ENCODE results near the gene CSE1L.
"Not testable (repeated sequence)": the region's sequence is repeated elsewhere in the genome, so short reads cannot be mapped to it uniquely, and the experiment has no call there.

CSE1L gene

GRCh38 chr20:49054056-49054643 lies 8.0 kb downstream of the CSE1L start:
- in situ Hi-C loops (cut with MboI; ENCODE audit: low sequenced_read_pairs) = no loop called here

GRCh38 chr20:49063279-49063678 lies 17.2 kb downstream of the CSE1L start:
- in situ Hi-C loops (cut with MboI; ENCODE audit: low sequenced_read_pairs) = no loop called here

GRCh38 chr20:49074521-49074920 lies 28.4 kb downstream of the CSE1L start:
- in situ Hi-C loops (cut with MboI; ENCODE audit: low sequenced_read_pairs) = no loop called here

DNA sequence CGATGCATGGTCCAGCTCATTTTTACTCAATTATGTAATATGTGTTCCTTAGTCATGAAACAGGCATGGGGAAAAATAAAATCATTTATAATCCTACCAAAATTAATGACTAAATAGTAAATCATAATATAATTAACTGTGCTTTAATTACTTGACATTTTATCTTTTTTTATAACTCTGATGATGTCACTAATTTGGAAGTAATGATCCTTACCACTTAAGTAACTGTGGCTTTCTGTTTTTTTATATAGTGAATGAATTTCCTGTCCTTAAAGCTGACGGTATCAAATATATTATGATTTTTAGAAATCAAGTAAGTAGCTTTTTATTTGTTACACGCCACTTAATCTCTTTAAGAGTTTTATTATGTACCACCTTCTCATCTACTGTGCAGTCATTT lies 32.2 kb downstream of the CSE1L start:
- in situ Hi-C loops (cut with MboI; ENCODE audit: low sequenced_read_pairs) = no loop called here

DNA sequence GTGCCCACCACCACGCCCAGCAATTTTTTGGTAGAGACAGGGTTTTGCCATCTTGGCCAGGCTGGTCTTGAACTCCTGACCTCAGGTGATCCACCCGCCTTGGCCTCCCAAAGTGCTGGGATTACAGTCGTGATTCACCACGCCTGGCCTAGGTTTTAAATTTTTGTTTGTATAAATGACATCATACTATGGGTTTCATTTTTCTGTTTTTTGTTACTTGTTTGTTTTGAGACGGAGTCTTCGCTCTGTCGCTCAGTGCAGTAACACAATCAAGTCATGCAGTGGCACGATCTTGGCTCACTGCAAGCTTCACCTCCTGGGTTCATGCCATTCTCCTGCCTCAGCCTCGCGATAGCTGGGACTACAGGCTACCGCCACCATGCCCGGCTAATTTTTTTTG lies 36.2 kb downstream of the CSE1L start:
- in situ Hi-C loops (cut with MboI; ENCODE audit: low sequenced_read_pairs) = not testable (repeated sequence)

DNA sequence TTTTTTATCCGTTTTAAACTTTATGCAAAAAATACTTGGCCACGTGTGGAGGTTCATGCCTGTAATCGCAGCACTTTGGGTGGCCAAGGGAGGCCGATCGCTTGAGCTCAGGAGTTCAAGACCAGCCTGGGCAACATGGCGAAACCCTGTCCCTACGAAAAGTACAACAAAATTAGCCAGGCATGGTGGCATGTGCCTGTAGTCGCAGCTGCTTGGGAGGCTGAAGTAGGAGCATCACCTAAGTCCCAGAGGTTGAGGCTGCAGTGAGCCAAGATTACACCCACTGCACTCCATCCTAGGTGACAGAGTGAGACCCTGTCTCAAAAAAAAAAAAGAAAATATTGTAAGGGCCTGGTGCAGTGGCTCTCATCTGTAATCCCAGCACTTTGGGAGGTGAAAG lies 45.0 kb downstream of the CSE1L start:
- in situ Hi-C loops (cut with MboI; ENCODE audit: low sequenced_read_pairs) = no loop called here

GRCh38 chr20:49091762-49092161 lies 45.6 kb downstream of the CSE1L start:
- in situ Hi-C loops (cut with MboI; ENCODE audit: low sequenced_read_pairs) = no loop called here

DNA sequence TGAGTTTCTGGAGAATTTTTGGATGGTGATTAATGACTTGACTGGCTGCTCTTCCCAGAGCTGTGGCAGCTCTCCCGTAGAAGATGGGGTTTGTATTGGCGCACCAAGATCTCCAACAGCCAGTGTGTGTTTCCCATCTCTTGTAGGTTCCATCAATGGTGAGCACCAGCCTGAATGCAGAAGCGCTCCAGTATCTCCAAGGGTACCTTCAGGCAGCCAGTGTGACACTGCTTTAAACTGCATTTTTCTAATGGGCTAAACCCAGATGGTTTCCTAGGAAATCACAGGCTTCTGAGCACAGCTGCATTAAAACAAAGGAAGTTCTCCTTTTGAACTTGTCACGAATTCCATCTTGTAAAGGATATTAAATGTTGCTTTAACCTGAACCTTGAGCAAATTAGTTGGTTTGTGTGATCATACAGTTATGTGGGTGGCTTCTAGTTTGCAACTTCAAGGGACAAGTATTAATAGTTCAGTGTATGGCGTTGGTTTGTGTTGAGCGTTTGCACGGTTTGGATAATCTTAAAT lies 50.2 kb downstream of the CSE1L start:
- in situ Hi-C loops (cut with MboI; ENCODE audit: low sequenced_read_pairs) = no loop called here

- in situ Hi-C loops (cut with MboI; ENCODE audit: low sequenced_read_pairs) = no loop called here
These were observed 51.0 kb downstream of the CSE1L start for GRCh38 chr20:49097159-49097558.

DNA sequence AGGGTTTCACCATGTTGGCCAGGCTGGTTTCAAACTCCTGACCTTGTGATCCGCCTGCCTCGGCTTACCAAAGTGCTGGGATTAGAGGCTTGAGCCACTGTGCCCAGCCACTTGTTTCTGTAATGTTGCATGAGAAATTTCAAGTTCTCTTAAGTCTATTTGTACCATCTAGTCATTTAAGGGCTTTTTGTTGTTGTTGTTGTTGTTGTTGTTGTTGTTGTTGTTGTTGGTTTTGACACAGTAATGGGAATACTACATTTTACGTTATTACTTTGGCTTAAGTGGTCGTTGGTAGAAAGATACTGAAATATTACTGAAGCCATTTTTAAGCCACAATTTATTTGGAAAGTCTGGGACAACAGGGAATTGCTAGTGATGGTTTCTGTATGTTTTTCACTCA lies 52.0 kb downstream of the CSE1L start:
- in situ Hi-C loops (cut with MboI; ENCODE audit: low sequenced_read_pairs) = no loop called here

DNA sequence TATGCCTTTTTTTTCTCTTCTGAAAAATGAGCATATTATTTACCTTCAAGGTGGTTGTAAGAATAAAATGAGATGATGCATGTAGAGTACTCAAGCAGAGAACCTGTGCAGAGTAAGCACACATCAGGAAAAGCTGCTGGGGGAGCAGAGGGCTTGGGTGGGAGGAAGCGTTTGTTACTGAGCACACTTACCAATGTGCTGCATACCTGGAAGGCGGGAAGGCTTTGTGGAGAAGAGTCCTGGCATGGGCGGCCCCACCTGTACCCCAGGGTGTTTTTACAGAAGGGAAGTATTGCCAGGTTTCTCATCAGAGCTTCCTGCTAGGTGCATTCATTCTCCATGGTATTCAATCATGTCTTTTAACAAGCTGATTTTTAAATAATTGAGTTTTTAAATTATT lies 52.9 kb downstream of the CSE1L start:
- in situ Hi-C loops (cut with MboI; ENCODE audit: low sequenced_read_pairs) = no loop called here

DNA sequence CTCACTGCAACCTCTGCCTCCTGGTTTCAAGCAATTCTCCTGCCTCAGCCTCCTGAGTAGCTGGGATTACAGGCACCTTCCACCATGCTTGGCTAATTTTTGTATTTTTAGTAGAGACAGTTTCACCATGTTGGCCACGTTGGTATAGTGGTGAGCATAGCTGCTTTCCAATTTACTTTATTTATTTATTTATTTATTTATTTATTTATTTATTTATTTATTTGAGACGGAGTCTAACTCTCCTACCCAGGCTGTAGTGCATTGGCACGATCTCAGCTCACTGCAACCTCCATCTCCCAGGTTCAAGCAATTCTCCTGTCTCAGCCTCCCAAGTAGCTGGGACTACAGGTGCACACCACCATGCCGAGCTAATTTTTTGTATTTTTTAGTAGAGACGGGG lies 54.2 kb downstream of the CSE1L start:
- in situ Hi-C loops (cut with MboI; ENCODE audit: low sequenced_read_pairs) = not testable (repeated sequence)

GRCh38 chr20:49100972-49101371 lies 54.9 kb downstream of the CSE1L start:
- in situ Hi-C loops (cut with MboI; ENCODE audit: low sequenced_read_pairs) = no loop called here

- in situ Hi-C loops (cut with MboI; ENCODE audit: low sequenced_read_pairs) = no loop called here
These were observed 56.9 kb downstream of the CSE1L start for GRCh38 chr20:49103019-49103418.

DNA sequence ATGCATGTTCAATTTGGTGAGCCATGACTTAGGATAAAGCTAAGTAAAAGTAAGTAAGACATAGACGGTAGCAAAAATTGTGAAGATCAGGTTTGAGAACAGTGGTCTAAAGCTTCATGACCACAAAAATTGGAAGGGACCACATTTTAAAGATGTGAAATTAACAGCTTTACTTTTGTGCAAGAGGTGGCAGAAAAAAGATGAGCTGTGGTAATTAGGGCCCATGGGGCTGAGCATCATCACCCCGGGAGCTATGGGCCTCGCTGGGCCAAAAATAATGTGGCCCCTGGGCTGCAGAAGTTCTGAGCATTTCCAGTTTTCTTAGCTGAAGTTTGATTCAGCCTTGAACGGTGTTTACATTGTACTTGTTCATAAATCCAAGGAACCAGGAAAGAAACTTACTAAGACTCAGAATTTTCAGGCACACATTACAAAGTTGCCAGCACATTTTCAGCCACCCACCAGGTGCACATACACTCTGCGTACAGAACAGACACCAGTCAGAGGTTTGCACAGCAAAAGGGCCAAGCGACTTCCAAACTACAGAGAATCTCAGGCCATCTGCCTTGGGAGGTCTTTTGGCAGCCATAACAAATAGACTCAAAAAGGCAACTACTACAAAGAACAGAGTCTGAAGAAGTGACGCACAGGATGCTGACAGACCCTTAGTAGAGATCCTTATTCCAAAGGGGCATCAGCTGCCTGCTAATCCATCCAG lies 57.7 kb downstream of the CSE1L start:
- in situ Hi-C loops (cut with MboI; ENCODE audit: low sequenced_read_pairs) = no loop called here

- in situ Hi-C loops (cut with MboI; ENCODE audit: low sequenced_read_pairs) = no loop called here
These were observed 58.2 kb downstream of the CSE1L start for GRCh38 chr20:49104365-49104648.

DNA sequence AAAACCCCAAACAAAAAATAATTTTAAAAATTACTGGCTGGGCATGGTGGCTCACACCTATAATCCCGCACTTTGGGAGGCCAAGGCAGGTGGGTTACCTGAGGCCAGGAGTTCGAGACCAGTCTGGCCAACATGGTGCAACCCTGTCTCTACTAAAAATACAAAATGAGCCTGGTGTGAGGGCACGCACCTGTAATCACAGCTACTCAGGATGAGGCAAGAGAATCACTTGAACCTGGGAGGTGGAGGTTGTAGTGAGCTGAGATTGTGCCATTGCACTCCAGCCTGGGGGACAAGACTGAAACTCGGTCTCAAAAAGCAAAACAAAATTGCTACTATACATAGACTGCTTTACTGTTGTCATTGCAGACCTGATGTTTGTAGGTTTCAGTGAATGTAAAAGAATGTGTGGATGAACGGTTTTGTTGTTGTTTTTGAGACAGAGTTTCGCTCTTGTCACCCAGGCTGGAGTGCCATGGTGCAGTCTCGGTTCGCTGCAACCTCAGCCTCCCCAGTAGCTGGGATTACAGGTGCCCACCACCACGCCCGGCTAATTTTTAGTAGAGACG lies 59.0 kb downstream of the CSE1L start:
- in situ Hi-C loops (cut with MboI; ENCODE audit: low sequenced_read_pairs) = not testable (repeated sequence)

GRCh38 chr20:49106328-49106727 lies 60.2 kb downstream of the CSE1L start:
- in situ Hi-C loops (cut with MboI; ENCODE audit: low sequenced_read_pairs) = no loop called here

DNA sequence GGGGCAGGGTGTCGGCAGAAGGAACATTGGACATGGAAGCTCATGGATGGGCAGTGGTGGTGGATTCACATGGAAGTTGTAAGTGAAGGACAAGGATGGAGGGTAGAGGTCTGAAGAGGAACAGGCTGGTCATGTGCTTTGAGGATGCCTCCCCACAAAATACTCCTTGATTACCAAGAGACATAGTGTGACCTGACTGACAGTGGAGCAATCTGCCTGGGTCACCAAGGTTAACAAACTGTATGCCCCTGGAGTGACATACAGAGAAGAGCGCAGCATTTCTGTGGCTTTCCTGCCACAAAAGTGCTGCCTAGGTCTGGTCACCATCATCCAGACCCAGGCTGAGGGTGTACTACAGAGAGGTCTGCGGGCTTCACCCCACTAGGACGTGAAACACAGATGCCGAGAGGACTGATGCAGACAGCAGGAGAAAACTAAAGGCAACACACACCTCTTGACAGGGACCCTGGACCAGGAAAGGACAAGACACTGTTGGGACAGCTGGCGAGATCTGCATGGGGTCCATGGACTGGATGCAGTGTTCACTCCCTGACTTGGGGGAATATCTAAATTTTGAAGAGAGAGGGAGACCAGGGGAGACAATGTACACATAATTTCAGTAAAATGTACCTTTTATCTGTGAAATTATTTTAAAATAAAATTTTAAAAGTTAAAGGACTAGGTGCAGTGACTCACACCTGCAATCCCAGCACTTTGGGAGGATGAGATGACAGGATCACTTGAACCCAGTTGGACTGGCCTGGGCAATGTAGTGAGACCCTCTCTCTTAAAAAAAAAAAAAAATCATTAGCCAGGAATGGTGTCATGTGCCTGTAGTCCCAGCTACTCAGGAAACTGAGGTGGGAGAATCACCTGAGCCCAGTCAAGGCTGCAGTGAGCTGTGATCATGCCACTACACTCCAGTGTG lies 64.9 kb downstream of the CSE1L start:
- in situ Hi-C loops (cut with MboI; ENCODE audit: low sequenced_read_pairs) = no loop called here

GRCh38 chr20:49112596-49113274 lies 66.6 kb downstream of the CSE1L start:
- in situ Hi-C loops (cut with MboI; ENCODE audit: low sequenced_read_pairs) = no loop called here

- in situ Hi-C loops (cut with MboI; ENCODE audit: low sequenced_read_pairs) = no loop called here
These were observed 69.5 kb downstream of the CSE1L start for GRCh38 chr20:49115564-49115963.
